HG03196 (cell line): ENCODE measurements around the gene ORAI3.

Experiments
- ATAC-seq: cut with Tn5 transposase; IDR thresholded peaks from one replicate; pipeline ENCODE4 v1.9.1; 2021; ENCODE audit not compliant: unreplicated experiment

ORAI3 gene

DNA sequence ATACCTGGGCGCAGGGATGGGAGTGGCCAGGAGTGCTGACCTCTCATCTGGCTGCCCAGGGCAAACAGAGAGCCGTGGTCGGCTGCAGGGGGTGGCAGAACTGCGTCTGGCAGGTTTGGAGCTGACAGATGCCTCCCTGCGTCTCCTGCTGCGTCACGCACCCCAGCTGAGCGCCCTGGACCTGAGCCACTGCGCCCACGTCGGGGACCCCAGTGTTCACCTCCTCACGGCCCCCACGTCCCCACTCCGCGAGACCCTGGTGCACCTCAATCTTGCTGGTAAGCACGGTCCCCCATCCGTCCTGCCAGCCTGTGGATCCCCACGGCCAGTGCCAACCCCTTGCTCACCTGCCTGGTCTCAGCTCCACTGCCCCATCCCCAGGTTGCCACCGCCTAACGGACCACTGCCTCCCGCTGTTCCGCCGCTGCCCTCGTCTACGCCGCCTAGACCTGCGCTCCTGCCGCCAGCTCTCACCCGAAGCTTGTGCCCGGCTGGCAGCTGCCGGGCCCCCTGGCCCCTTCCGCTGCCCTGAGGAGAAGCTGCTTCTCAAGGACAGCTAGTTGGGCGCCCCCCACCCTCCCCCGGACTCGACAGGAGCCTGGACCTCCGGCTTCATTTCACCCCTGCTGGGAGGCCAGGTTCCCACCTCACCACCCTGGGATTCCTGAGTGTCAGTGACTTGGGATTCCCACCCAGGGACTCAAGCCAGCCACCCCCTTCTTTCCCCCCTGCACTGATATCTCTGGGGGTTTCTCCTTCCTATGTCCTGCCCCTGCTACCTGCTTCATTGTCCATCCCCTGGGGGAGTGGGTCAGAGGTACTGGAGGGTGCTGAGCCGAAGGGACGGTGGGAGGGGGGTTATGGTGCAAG lies 2.0 kb upstream of the ORAI3 start:
- no peak for ATAC-seq

DNA sequence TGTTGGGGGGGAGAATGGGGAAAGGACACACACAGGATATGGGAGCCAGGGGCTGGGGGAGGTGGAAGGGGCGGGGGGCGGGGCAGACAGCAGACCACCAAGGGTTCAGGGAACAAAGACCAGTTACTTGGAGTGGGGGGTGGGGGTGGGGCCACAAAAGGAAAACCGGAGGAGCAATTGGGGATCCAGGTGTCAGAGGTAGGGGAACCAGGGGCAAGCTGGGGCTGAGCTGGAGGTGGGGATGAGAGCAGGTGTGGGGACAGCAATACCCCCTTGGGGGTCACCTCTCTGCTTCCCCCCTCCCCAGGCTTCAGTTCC lies 1.4 kb upstream of the ORAI3 start:
- no peak for ATAC-seq

GRCh38 chr16:30947859-30948666 lies 805 bp upstream of the ORAI3 start:
- no peak for ATAC-seq

- peak; percentile 54 for ATAC-seq
These were observed 1.0 kb downstream of the ORAI3 start for GRCh38 chr16:30949650-30950515.

GRCh38 chr16:30950516-30951065 lies 1.7 kb downstream of the ORAI3 start:
- no peak for ATAC-seq

DNA sequence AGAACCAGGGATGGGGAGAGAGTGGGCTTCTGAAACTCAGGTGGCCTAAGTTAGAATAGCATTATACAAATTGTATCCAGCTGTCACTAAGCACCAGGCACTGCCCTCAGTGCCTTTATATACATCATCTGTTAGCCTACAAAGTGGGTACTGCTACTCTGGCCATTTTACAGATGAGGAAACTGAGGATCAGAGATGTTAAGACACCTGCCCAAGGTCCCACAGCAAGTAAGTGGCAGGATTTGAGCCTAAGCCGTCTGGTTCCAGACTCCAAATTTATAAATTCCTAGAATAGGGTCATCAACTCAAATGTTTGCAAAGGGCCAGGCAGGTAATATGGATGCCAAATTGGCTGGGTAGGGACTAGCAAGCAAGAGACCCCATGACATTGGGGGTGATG lies 2.3 kb downstream of the ORAI3 start:
- ATAC-seq: no peak

DNA sequence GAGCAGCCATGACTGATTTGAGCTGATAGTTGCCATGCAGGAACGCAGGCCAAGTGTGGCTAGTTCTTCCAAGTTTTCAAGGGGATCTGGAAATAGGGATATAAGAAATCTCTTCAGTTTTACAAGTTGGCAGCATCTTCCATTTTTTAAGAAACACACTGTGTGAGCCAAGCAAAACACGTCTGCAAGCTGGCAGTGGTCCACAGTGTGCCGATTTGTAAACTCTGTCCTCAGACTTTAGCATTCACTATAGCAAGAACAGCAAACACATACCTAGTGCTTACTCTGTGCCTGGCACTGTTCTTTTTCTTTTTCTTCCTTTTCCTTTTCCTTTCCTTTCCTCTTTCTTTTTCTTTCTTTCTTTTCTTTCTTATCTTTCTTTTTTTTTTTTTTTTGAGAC lies 2.9 kb downstream of the ORAI3 start:
- no peak for ATAC-seq

DNA sequence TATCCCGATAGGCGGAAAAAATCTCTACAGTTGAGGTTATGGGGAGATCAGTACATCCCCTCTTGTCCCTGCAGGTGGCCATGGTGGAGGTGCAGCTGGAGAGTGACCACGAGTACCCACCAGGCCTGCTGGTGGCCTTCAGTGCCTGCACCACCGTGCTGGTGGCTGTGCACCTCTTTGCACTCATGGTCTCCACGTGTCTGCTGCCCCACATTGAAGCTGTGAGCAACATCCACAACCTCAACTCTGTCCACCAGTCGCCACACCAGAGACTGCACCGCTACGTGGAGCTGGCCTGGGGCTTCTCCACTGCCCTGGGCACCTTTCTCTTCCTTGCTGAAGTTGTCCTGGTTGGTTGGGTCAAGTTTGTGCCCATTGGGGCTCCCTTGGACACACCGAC lies 4.2 kb downstream of the ORAI3 start:
- ATAC-seq: no peak

DNA sequence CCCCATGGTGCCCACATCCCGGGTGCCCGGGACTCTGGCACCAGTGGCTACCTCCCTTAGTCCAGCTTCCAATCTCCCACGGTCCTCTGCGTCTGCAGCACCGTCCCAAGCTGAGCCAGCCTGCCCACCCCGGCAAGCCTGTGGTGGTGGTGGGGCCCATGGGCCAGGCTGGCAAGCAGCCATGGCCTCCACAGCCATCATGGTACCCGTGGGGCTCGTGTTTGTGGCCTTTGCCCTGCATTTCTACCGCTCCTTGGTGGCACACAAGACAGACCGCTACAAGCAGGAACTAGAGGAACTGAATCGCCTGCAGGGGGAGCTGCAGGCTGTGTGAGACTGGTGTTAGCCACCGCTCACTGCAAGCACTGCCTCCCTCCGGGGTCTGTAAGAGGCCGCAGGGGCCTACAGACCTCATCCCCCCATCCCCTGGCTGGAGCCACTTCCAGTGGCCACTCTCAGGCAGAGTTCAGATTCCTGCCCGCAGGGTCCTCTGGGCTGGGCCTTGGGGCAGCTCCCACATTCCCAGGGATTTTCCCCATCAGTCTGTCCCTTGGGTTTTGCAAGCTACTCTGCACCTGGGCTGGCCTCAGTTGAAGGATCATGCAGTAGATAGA lies 4.8 kb downstream of the ORAI3 start:
- no peak for ATAC-seq

- ATAC-seq: no peak
These were observed 6.1 kb downstream of the ORAI3 start for GRCh38 chr16:30954993-30955392.

- ATAC-seq: peak; percentile 39
These were observed 8.0 kb downstream of the ORAI3 start for GRCh38 chr16:30956601-30957455.

DNA sequence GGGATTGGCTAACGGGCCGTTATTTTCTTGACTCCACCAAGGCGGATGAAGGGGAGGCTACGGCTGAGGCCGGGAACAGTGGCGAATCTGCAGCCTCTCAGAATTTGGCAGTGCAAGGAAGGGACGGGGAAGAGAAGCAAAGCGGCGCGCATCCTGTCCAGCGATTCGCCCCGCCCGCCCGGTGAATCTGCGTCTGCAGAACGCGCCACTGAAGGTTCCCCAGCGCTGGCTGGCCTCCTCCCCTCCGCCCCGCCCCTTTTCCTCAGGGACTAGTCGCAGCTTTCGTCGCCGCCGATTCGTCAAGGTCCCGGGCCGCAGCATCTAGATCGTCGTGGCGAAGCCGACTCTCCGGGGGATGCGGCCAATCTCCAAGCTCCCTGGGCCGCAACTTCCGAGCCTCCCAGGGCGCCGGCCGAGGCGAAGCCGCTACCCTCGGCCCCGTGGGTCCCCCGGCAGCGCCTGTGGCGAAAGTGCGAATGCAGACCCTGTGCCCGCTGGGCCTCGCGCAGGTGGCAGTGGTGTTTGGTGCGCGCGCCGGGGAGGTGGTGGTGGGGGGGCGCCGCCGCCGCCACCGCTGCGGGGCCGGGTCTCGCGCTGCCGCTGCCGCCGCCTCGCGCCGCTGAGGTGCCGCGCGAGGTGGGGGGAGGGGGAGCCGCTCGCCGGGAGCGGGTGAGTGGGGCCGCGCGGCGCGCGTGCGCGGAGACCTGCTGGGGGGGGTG lies 8.7 kb downstream of the ORAI3 start, which contains the start of gene SETD1A:
Gene SETD1A, plus strand, starts transcription at position 299 of the 719 bp plus-strand sequence. CDS start 978 bp downstream, outside the sequence.
- ATAC-seq: peak; percentile 68

GRCh38 chr16:30958175-30959079 lies 9.6 kb downstream of the ORAI3 start:
- ATAC-seq: peak; percentile 36

- ATAC-seq: no peak
These were observed 12.5 kb downstream of the ORAI3 start for GRCh38 chr16:30961384-30961783.

DNA sequence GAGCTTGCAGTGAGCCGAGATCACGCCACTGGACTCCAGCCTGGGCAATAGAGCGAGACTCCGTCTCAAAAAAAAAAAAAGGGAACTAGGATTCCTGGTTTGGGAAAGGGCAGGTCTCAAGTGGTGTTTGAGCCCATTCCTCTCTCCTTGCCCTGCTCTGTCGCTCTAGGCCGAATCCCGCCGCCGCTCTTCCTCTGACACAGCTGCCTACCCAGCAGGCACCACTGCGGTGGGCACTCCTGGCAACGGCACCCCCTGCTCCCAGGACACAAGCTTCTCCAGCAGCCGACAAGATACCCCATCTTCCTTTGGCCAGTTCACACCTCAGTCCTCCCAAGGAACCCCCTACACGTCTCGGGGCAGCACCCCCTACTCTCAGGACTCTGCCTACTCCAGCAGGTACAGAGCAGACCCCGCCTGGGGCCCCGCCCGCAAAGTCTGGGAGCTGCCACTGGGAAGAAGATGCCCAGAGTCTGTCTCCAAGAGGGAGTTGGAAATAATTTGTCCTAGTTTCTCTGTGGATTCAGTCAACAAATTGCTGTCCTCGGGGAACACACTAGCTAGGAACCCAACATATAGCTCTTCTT lies 15.2 kb downstream of the ORAI3 start:
- ATAC-seq: no peak

DNA sequence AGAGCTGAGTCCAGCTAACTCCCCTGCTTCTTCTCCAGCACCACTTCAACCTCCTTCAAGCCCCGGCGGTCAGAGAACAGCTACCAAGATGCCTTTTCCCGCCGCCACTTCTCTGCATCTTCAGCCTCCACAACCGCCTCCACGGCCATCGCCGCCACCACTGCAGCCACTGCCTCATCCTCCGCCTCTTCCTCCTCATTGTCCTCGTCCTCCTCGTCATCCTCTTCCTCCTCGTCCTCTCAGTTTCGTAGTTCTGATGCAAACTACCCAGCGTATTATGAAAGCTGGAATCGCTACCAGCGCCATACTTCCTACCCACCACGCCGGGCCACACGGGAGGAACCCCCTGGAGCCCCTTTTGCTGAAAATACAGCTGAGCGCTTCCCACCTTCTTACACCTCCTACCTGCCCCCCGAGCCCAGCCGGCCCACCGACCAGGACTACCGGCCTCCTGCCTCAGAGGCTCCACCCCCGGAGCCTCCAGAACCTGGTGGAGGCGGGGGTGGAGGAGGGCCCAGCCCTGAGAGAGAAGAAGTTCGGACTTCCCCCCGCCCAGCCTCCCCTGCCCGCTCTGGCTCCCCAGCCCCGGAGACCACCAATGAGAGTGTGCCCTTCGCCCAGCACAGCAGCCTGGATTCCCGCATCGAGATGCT lies 15.8 kb downstream of the ORAI3 start:
- no peak for ATAC-seq

DNA sequence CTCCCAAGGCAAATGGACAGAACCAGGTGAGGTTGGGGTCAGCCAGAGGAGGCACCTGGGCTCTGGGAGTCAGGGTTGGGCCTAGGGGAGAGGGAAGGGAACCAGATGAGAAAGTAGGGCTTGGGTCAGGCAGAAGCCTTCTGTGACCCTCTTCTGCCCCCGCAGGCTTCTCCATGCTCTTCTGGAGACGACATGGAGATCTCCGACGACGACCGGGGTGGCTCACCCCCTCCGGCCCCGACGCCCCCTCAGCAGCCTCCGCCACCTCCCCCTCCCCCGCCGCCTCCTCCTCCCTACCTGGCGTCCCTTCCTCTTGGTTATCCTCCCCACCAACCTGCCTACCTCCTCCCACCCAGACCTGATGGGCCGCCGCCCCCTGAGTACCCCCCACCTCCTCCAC lies 16.6 kb downstream of the ORAI3 start:
- ATAC-seq: no peak
